ENCODE data around the gene ZNF729.
"Not testable (repeated sequence)": the region's sequence is repeated elsewhere in the genome, so short reads cannot be mapped to it uniquely, and the experiment has no call there.

The ZNF729 gene

DNA sequence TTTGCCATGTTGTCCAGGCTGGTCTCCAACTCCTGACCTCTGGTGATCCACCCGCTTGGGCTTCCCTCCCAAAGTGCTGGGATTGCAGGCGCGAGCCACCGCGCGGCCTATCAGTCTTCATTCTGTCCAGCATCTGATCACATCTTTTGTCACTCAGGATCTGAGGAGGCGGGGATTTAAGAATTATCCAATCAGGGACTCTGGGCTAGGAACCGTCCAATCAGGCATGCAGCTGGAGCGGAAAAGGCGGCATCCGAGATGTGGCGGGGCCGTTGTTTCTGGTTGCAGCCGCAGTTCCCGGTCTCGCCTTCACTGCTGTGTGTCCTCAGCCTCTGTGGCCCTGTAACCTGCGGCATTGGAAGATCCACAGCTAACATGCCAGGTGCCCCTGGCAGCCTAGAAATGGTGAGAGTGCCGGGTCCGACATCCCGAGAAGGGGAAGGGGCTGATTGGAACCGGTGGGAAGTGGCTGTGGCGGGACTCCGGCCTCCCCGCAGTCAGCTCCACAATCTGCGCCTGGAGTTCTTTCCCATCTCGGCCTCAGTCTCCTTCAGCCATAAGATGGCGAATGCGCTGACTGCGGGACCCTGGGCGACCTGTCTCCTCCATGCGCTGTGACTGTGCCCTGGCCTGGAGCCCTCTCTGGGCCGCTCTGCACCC, at the start of gene ZNF729:
Gene ZNF729, plus strand, starts transcription at position 291 of the 660 bp plus-strand sequence. Its CDS starts 85 bp downstream, at position 376.
- DNase-seq (ENCODE audit: low spot score), result peak; percentile 16

DNA sequence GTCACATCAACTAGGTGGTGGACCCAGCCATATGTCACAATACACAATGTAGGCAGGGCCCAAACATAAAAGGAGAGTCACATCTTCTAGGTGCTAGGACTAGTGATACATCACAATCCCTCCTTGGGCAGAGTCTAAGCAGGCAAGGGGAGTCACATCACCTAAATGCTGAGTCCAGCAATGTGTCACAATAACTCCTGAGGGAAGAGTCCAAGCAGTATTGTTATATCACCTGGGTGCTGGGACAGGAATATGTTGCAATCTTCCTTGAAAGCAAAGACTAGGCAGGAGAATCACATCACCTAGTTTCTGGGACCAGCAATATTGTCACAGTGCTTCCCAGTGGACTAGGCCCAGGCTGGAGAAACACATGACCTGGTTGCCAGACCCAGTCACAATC, 29.4 kb upstream of the ZNF729 start:
- no peak for DNase-seq (ENCODE audit: low spot score)

DNA sequence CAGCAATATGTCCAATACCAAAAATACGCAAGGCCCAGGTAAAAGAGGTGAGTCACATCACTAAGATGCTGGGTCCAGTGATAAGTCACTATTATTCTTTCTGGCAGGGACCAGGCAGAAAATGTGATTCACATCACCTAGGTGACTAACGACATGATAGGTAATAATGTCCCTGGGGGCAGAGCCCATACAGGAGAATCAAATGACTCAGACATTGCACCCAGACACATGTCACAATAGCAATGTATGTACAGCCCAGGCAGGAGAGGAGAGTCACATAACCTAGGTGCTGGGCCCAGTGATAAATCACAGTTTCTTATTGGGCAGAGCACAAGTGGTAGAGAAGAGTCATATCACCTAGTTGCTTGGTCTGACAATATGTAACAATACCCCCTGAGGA, 28.9 kb upstream of the ZNF729 start:
- DNase-seq (ENCODE audit: low spot score), result no peak

DNA sequence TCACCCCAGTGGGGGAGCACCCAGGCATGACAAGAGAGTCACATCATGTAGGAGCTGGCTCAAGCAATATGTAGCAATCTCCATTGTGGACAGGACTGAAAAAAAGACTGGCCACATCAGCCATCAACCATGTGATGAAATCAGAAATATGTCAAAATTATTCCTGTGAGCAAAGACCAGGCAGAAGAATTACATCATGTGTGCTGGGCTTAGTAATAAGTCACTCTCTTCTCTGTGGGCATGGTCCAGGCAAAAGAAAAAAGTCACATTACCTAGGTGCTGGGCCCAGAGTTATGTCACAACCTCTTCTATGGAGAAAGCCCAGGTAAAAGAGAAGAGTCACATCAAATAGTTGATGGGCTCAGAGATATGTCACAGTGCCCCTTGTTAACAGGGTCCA, 28.3 kb upstream of the ZNF729 start:
- DNase-seq (ENCODE audit: low spot score), result no peak

DNA sequence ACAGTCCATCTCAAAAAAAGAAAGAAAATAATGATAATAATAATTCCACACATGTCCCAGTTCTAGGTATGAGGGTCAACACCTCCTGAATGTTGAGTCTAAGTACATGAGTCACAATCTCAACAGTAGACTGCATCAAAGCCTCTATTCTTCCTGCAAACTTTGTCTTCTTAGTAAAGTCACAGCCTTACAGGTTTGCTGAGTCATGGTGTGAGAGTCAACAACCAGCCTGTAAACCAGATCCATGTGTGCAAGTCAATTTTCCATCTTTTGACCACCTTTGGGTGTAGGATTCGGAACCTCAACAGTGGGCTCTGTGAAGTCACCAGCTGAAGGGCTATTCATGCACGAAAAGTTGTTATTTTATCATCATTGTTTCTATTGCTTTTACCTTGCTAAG, 25.7 kb upstream of the ZNF729 start:
- no peak for DNase-seq (ENCODE audit: low spot score)

DNA sequence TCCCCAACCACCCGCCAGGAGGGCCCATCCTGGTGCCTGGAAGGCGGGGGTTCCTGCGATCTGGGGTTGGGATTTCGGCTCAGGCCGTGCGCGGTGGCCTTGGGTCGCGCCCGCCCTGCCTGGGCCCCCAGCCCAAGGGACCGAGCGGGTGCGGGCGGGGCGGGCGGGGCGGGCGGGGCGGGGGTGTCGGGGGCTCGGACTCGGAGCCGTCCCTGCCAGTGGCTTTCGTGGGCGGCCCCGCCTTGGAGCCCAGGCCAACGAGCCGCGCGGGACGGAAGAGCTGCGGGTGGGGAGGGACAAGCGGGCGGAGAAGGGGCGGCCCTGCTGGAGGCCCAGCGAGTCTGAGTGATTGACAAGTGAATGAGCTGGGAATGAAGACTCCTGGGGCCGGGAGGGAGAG, 24.6 kb upstream of the ZNF729 start:
- no peak for DNase-seq (ENCODE audit: low spot score)

DNA sequence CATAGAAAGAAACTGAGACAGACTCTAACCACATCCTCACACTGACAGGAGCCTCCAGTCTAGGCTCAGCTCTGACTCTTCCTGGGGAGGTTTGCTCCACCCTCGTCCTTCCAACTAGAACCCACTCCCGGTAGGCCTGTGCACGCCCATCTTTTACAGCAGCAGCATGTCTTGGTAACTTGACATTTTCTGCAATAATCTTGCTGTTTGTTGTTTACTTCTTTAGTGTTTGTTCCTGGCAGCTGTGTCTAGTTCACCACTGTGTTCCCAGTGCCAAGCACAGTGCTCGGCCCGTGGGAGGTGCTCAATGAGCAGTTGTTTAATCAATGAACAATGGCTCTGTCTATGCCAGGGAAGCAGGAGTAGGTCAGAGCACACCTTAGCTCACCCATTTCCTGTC, 23.1 kb upstream of the ZNF729 start:
- DNase-seq (ENCODE audit: low spot score), result no peak

DNA sequence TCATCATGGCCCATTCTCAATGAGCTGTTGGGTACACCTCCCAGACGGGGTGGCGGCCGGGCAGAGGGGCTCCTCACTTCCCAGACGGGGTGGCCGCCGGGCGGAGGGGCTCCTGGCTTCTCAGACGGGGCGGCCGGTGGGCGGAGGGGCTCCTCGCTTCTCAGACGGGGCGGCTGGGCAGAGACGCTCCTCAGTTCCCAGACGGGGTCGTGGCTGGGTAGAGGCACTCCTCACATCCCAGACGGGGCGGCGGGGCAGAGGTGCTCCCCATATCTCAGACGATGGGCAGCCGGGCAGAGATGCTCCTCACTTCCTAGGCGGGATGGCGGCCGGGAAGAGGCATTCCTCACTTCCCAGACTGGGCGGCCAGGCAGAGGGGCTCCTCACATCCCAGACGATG, 35.3 kb downstream of the ZNF729 start:
- not testable (repeated sequence) for DNase-seq (ENCODE audit: low spot score)

DNA sequence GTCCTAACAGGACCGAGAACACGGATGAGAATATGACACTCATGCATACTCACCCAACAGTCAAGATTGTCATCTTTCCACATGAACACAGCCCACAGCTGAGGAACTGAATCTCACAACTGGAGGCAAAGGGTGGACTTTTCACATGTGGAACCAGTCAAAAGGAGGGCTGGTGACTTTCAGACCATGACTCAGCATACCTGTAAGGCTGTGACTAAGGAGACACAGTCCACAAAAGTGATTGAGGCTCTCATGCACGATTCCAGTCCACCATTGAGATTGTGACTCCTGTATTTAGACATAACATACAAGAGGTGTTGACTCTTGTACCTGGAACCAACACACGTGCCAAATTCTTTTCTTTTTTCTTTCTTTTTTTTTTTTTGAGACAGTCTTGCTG, 40.0 kb downstream of the ZNF729 start:
- no peak for DNase-seq (ENCODE audit: low spot score)

DNA sequence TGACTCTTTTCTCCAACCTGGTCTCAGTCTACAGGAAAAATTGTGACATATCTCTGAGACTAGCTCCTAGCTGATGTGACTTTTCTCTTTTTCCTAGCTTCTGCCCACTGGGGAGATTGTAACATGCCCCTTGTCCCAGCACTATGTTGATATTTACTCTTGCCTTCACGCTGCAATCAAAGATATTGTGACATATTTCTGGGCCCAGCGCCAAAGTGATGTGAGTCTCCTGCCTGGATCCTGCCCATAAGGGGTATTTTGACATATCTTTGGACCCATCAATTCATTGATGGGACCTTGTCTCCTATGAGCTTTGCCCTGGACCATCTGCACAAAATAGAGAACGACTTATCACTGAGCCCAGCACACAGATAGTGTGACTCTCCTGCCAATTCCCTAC, 41.1 kb downstream of the ZNF729 start:
- DNase-seq (ENCODE audit: low spot score), result no peak

DNA sequence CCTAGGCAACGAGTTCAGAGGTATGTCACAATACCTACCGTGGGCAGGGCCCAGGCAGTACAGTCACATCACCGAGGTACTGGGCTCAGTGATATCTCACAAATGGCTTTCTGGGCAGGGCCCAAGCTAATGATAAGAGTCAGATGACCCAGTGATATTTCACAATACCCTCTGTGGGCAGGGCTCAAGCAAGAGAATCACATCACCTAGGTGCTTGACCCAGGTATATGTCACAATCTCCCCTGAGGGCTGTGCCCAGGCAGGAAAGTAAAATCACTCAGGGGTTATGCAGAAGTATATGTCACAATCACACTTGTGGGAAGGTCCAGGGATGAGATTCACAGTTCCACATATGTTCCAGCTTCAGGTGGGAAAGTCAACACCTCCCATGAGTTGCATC, 45.3 kb downstream of the ZNF729 start:
- no peak for DNase-seq (ENCODE audit: low spot score)

DNA sequence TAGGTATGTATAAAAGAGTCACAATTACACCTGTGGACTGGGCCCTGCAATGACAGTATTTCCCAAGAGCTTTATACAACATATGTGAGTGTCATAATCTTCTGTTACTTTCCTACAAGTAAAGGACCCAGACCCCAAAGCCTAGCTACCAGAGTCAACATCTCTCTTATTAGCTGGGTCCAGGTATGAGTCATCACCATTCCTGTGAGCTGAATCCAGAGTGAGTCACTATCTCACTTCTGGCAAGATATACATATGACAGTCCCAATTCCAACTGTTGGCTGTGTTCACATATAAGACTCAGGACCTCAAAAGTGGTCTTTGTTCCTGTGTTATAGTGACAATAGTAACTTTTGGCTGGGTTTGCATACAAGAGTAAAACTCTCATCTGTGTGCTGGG, 46.7 kb downstream of the ZNF729 start:
- DNase-seq (ENCODE audit: low spot score), result no peak

DNA sequence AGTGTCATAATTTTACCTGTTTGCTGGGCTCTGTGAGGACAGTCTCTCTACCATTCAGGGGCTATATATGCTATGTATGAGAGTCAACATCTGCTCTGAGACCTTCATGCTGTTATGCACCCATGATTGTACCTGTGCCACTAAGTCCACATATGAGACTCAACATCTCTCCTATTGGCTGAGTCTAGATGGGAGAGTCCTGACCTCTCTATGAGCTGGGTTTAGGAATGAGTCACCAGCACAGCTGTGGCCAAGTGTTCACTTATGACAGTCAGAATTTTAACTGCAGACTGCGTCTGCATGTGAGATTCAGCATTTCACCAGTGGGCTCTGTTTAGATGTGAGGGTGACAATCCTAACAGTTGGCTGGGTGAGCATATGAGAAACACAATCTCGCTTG, 49.5 kb downstream of the ZNF729 start:
- DNase-seq (ENCODE audit: low spot score), result no peak

DNA sequence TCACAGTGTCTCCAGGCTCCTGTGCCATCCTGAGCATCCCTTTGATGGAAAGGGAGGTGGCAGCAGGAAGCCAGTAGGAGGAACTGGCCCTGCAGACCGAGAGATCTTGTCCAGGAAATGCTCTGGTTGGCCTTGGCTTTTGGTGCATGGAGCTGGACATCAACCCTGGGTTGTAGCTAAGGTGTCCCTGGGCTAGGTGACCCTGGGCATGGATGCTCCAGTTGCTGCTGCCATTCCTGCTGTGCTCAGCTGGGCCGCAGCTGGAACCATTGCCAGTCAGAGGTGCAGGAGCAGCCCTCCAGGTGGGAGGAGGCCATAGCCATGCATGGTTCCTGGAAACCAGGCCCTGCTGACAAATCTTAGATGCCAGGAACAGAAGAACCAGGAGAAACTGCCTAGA, 68.4 kb downstream of the ZNF729 start:
- DNase-seq (ENCODE audit: low spot score), result no peak

All from globus pallidus (tissue), 1 donor.